ENCODE data around the gene MAGEA4.

DNA sequence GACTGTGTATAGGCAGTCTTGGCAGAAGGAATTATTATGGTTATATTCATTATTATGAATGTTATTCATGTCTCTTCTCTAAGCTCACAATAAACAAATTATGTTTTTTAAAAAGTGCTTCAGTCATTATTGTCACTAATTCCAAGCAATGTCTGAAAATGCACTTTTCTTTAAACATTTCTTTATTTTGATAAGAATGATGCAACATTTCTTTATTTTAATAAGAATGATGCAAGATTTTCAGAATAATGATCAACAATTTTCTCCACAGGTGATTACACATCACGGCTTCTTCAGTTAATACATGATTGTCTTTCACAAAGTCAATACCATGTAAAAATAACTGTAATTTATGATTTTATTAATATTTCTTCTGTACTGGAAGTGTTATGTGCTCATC lies 22.7 kb downstream of the MAGEA4 start:
- TF ChIP-seq, protein P1, sequence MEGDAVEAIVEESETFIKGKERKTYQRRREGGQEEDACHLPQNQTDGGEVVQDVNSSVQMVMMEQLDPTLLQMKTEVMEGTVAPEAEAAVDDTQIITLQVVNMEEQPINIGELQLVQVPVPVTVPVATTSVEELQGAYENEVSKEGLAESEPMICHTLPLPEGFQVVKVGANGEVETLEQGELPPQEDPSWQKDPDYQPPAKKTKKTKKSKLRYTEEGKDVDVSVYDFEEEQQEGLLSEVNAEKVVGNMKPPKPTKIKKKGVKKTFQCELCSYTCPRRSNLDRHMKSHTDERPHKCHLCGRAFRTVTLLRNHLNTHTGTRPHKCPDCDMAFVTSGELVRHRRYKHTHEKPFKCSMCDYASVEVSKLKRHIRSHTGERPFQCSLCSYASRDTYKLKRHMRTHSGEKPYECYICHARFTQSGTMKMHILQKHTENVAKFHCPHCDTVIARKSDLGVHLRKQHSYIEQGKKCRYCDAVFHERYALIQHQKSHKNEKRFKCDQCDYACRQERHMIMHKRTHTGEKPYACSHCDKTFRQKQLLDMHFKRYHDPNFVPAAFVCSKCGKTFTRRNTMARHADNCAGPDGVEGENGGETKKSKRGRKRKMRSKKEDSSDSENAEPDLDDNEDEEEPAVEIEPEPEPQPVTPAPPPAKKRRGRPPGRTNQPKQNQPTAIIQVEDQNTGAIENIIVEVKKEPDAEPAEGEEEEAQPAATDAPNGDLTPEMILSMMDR (IDR thresholded peaks at IDR 0.05; ENCODE audit: low read depth, low read length): no peak
- TF ChIP-seq EZH2phosphoT487 (IDR thresholded peaks at IDR 0.05; ENCODE audit: low read depth): no peak
